ENCODE measurements around the gene FAT3. TPM values are rescaled to one million over a fixed set of nuclear protein-coding genes. Genes with fewer than 3 reads are reported as not detected.

FAT3 gene
- total and polyA plus RNA-seq, 5 donors from 2014 or later, result not detected

DNA sequence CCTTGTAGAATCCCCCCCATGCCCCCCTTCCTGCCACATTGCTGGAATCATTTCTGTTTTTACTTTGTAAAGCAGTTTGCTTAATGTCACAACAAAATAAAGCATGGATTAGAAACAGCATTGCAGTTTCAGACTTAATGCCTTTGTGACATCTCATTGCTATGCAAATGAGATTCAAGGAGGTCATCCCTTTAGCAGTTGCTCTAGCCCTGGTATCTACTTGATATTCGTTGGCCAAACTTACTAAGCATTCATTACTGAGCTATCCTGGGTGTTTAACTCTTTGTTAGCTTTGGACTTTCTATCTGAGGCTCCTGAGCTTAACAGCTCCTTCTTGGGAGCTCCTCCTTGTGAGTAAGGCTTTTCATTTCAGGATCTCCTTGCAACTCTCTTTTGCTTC lies 16.3 kb downstream of the FAT3 start:
- Mint-ChIP-seq H3K9me3 (peaks cover 0 to 11% (median 2%) of the 10 kb centered on the region in 7 donors), H3K4me3 (no peak overlapping the region), H3K27ac (no peak overlapping the region), H3K4me1 (no peaks in the 10 kb centered on the region), H3K27me3 (no peaks in the 10 kb centered on the region), H3K36me3 (no peaks in the 10 kb centered on the region)
- H3K4me3 ChIP-seq (ENCODE audit: low read depth, low read length), result no peak overlapping the region
- H3K4me1 ChIP-seq (ENCODE audit: control insufficient read depth, insufficient read depth, low read length, poor library complexity, severe bottlenecking), result no peaks in the 10 kb centered on the region
- no peaks in the 10 kb centered on the region for H3K9me3 ChIP-seq (ENCODE audit: control insufficient read depth in 2 of 2, low read length in 2 of 2)
- no peak for ATAC-seq (ENCODE audit: low read depth in 2 of 2)
- DNase-seq, result no peak
- H3K27me3 ChIP-seq (ENCODE audit: control insufficient read depth, insufficient read depth, low read length), result no peaks in the 10 kb centered on the region
- H3K27ac ChIP-seq (ENCODE audit: insufficient read depth, low read length, poor library complexity, severe bottlenecking), result no peak overlapping the region
- no peaks in the 10 kb centered on the region for H3K36me3 ChIP-seq (ENCODE audit: control insufficient read depth, insufficient read depth, low read length)

- no peak overlapping the region for H3K4me3 Mint-ChIP-seq
- H3K4me1 Mint-ChIP-seq, result no peaks in the 10 kb centered on the region
- peaks cover 0 to 11% (median 2%) of the 10 kb centered on the region in 7 donors for H3K9me3 Mint-ChIP-seq
- no peaks in the 10 kb centered on the region for H3K36me3 Mint-ChIP-seq
- DNase-seq (no peak), ATAC-seq (ENCODE audit: low read depth in 2 of 2) (no peak)
- H3K27ac ChIP-seq (ENCODE audit: insufficient read depth, low read length, poor library complexity, severe bottlenecking), result no peak overlapping the region
- no peaks in the 10 kb centered on the region for H3K27me3 ChIP-seq (ENCODE audit: control insufficient read depth, insufficient read depth, low read length)
- no peak overlapping the region for H3K4me3 ChIP-seq (ENCODE audit: low read depth, low read length)
- no peaks in the 10 kb centered on the region for H3K36me3 ChIP-seq (ENCODE audit: control insufficient read depth, insufficient read depth, low read length)
- no peak overlapping the region for H3K27ac Mint-ChIP-seq
- H3K9me3 ChIP-seq (ENCODE audit: control insufficient read depth in 2 of 2, low read length in 2 of 2), result no peaks in the 10 kb centered on the region
- no peaks in the 10 kb centered on the region for H3K4me1 ChIP-seq (ENCODE audit: control insufficient read depth, insufficient read depth, low read length, poor library complexity, severe bottlenecking)
- H3K27me3 Mint-ChIP-seq, result no peaks in the 10 kb centered on the region
Measured at GRCh38 chr11:92245700-92246271, 21.2 kb downstream of the FAT3 start.

GRCh38 chr11:92246630-92247029 lies 22.0 kb downstream of the FAT3 start:
- Histone ChIP-seq H3K4me1 (ENCODE audit: control insufficient read depth, insufficient read depth, low read length, poor library complexity, severe bottlenecking) (no peaks in the 10 kb centered on the region), H3K4me3 (ENCODE audit: low read depth, low read length) (no peak overlapping the region), H3K27ac (ENCODE audit: insufficient read depth, low read length, poor library complexity, severe bottlenecking) (no peak overlapping the region), H3K27me3 (ENCODE audit: control insufficient read depth, insufficient read depth, low read length) (no peaks in the 10 kb centered on the region), H3K9me3 (ENCODE audit: control insufficient read depth in 2 of 2, low read length in 2 of 2) (no peaks in the 10 kb centered on the region), H3K36me3 (ENCODE audit: control insufficient read depth, insufficient read depth, low read length) (no peaks in the 10 kb centered on the region)
- Mint-ChIP-seq H3K9me3 (peaks cover 0 to 11% (median 2%) of the 10 kb centered on the region in 7 donors), H3K36me3 (no peaks in the 10 kb centered on the region), H3K4me1 (no peaks in the 10 kb centered on the region), H3K27me3 (no peaks in the 10 kb centered on the region), H3K27ac (no peak overlapping the region), H3K4me3 (no peak overlapping the region)
- DNase-seq (no peak), ATAC-seq (ENCODE audit: low read depth in 2 of 2) (no peak)

DNA sequence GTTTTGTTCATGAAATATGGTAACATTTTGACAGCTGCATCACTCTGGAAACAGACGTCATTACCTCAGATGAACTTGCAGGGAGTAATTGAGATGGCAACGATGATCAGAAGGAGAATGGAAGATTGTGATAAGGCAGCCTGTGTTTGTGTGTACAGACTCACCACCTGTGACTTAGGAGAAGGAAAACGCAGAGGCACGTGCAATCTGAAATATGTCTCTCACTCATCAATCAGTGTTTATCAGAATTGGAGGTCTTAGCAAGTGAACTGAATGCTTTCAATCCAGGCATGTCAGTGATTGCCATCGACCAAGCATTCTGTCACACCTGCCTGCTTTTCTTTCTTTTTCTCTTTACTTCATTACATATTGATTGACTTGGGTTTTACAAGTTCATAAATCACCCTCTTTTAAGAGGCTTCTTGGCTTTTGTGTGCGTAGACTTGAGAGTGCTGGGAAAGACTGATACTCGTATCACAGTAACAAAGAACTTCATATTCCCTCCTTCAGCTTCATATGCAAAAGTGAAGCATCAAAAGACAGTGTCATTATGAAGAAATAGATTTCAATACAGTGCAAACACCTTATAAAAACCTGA lies 24.6 kb downstream of the FAT3 start:
- no peaks in the 10 kb centered on the region for H3K9me3 ChIP-seq (ENCODE audit: control insufficient read depth in 2 of 2, low read length in 2 of 2)
- no peaks in the 10 kb centered on the region for H3K4me1 Mint-ChIP-seq
- H3K4me3 Mint-ChIP-seq, result no peak overlapping the region
- H3K27ac ChIP-seq (ENCODE audit: insufficient read depth, low read length, poor library complexity, severe bottlenecking), result no peak overlapping the region
- H3K27ac Mint-ChIP-seq, result no peak overlapping the region
- no peaks in the 10 kb centered on the region for H3K36me3 ChIP-seq (ENCODE audit: control insufficient read depth, insufficient read depth, low read length)
- H3K27me3 Mint-ChIP-seq, result no peaks in the 10 kb centered on the region
- DNase-seq (no peak), ATAC-seq (ENCODE audit: low read depth in 2 of 2) (no peak)
- no peaks in the 10 kb centered on the region for H3K4me1 ChIP-seq (ENCODE audit: control insufficient read depth, insufficient read depth, low read length, poor library complexity, severe bottlenecking)
- no peaks in the 10 kb centered on the region for H3K27me3 ChIP-seq (ENCODE audit: control insufficient read depth, insufficient read depth, low read length)
- no peaks in the 10 kb centered on the region for H3K36me3 Mint-ChIP-seq
- no peak overlapping the region for H3K4me3 ChIP-seq (ENCODE audit: low read depth, low read length)
- peaks cover 0 to 7% (median 3%) of the 10 kb centered on the region in 7 donors for H3K9me3 Mint-ChIP-seq

- no peaks in the 10 kb centered on the region for H3K27me3 ChIP-seq (ENCODE audit: control insufficient read depth, insufficient read depth, low read length)
- H3K9me3 ChIP-seq (ENCODE audit: control insufficient read depth in 2 of 2, low read length in 2 of 2), result no peaks in the 10 kb centered on the region
- H3K4me3 ChIP-seq (ENCODE audit: low read depth, low read length), result no peak overlapping the region
- peaks cover 0 to 5% (median 0%) of the 10 kb centered on the region in 7 donors for H3K9me3 Mint-ChIP-seq
- DNase-seq (no peak), ATAC-seq (ENCODE audit: low read depth in 2 of 2) (no peak)
- H3K27me3 Mint-ChIP-seq, result no peaks in the 10 kb centered on the region
- H3K4me1 Mint-ChIP-seq, result no peaks in the 10 kb centered on the region
- H3K27ac ChIP-seq (ENCODE audit: insufficient read depth, low read length, poor library complexity, severe bottlenecking), result no peak overlapping the region
- H3K36me3 Mint-ChIP-seq, result no peaks in the 10 kb centered on the region
- H3K4me3 Mint-ChIP-seq, result no peak overlapping the region
- H3K4me1 ChIP-seq (ENCODE audit: control insufficient read depth, insufficient read depth, low read length, poor library complexity, severe bottlenecking), result no peaks in the 10 kb centered on the region
- no peaks in the 10 kb centered on the region for H3K36me3 ChIP-seq (ENCODE audit: control insufficient read depth, insufficient read depth, low read length)
- H3K27ac Mint-ChIP-seq, result no peak overlapping the region
Measured at GRCh38 chr11:92251980-92252379, 27.4 kb downstream of the FAT3 start.

- H3K27me3 ChIP-seq (ENCODE audit: control insufficient read depth, insufficient read depth, low read length), result no peaks in the 10 kb centered on the region
- no peak overlapping the region for H3K27ac ChIP-seq (ENCODE audit: insufficient read depth, low read length, poor library complexity, severe bottlenecking)
- H3K4me3 ChIP-seq (ENCODE audit: low read depth, low read length), result no peak overlapping the region
- no peaks in the 10 kb centered on the region for H3K9me3 ChIP-seq (ENCODE audit: control insufficient read depth in 2 of 2, low read length in 2 of 2)
- Mint-ChIP-seq H3K4me3 (no peak overlapping the region), H3K27me3 (no peaks in the 10 kb centered on the region), H3K27ac (no peak overlapping the region), H3K9me3 (peaks cover 0 to 5% (median 1%) of the 10 kb centered on the region in 7 donors), H3K36me3 (no peaks in the 10 kb centered on the region), H3K4me1 (no peaks in the 10 kb centered on the region)
- no peaks in the 10 kb centered on the region for H3K36me3 ChIP-seq (ENCODE audit: control insufficient read depth, insufficient read depth, low read length)
- H3K4me1 ChIP-seq (ENCODE audit: control insufficient read depth, insufficient read depth, low read length, poor library complexity, severe bottlenecking), result no peaks in the 10 kb centered on the region
- ATAC-seq (ENCODE audit: low read depth in 2 of 2), result no peak
- no peak for DNase-seq
Measured at GRCh38 chr11:92253421-92253820, 28.8 kb downstream of the FAT3 start.

- H3K9me3 ChIP-seq (ENCODE audit: control insufficient read depth in 2 of 2, low read length in 2 of 2), result no peaks in the 10 kb centered on the region
- H3K9me3 Mint-ChIP-seq, result peaks cover 0 to 8% (median 2%) of the 10 kb centered on the region in 7 donors
- ATAC-seq (ENCODE audit: low read depth in 2 of 2) (no peak), DNase-seq (no peak)
- H3K4me1 ChIP-seq (ENCODE audit: control insufficient read depth, insufficient read depth, low read length, poor library complexity, severe bottlenecking), result no peaks in the 10 kb centered on the region
- no peak overlapping the region for H3K4me3 ChIP-seq (ENCODE audit: low read depth, low read length)
- H3K4me3 Mint-ChIP-seq, result no peak overlapping the region
- H3K36me3 ChIP-seq (ENCODE audit: control insufficient read depth, insufficient read depth, low read length), result no peaks in the 10 kb centered on the region
- H3K4me1 Mint-ChIP-seq, result no peaks in the 10 kb centered on the region
- H3K36me3 Mint-ChIP-seq, result no peaks in the 10 kb centered on the region
- H3K27ac ChIP-seq (ENCODE audit: insufficient read depth, low read length, poor library complexity, severe bottlenecking), result no peak overlapping the region
- H3K27me3 ChIP-seq (ENCODE audit: control insufficient read depth, insufficient read depth, low read length), result no peaks in the 10 kb centered on the region
- no peak overlapping the region for H3K27ac Mint-ChIP-seq
- H3K27me3 Mint-ChIP-seq, result no peaks in the 10 kb centered on the region
Measured at GRCh38 chr11:92253945-92254344, 29.3 kb downstream of the FAT3 start.

- no peaks in the 10 kb centered on the region for H3K27me3 ChIP-seq (ENCODE audit: control insufficient read depth, insufficient read depth, low read length)
- no peaks in the 10 kb centered on the region for H3K9me3 ChIP-seq (ENCODE audit: control insufficient read depth in 2 of 2, low read length in 2 of 2)
- no peak overlapping the region for H3K27ac Mint-ChIP-seq
- H3K36me3 ChIP-seq (ENCODE audit: control insufficient read depth, insufficient read depth, low read length), result no peaks in the 10 kb centered on the region
- H3K9me3 Mint-ChIP-seq, result peaks cover 0 to 10% (median 0%) of the 10 kb centered on the region in 7 donors
- no peaks in the 10 kb centered on the region for H3K36me3 Mint-ChIP-seq
- H3K4me1 Mint-ChIP-seq, result no peaks in the 10 kb centered on the region
- ATAC-seq (ENCODE audit: low read depth in 2 of 2) (no peak), DNase-seq (no peak)
- H3K27ac ChIP-seq (ENCODE audit: insufficient read depth, low read length, poor library complexity, severe bottlenecking), result no peak overlapping the region
- H3K4me3 Mint-ChIP-seq, result no peak overlapping the region
- no peak overlapping the region for H3K4me3 ChIP-seq (ENCODE audit: low read depth, low read length)
- no peaks in the 10 kb centered on the region for H3K27me3 Mint-ChIP-seq
- H3K4me1 ChIP-seq (ENCODE audit: control insufficient read depth, insufficient read depth, low read length, poor library complexity, severe bottlenecking), result no peaks in the 10 kb centered on the region
Measured at GRCh38 chr11:92257536-92257935, 32.9 kb downstream of the FAT3 start.
